Spleen (tissue), 11 donors: ENCODE measurements around the gene MYD88. TPM values are rescaled to one million over a fixed set of nuclear protein-coding genes. Genes with fewer than 3 reads are reported as not detected.
A peak's percentile ranks its signal among the peaks of the same experiment; 100 is the strongest.

Experiments
- DNase-seq: peaks from one replicate; pipeline ENCODE4 v3.0.0-alpha.2; 2020
- H3K27ac ChIP-seq, 8 donors: fragments of 200-600 bp; sonication (generic) in 7 of 8; 1 replicate in 4 of 8; 2 replicates in 4 of 8; pipeline versions ENCODE4 v1.5.0 to v1.8.0; 2016 to 2021; ENCODE audit warnings: inconsistent platforms in 4 of 8, mild to moderate bottlenecking in 4 of 8, moderate library complexity in 1 of 8
- H3K27me3 ChIP-seq, 7 donors: fragments of 200-600 bp; sonication (generic) in 6 of 7; replicated peaks in 1 of 7; 1 replicate in 4 of 7; 2 replicates in 3 of 7; pipeline versions ENCODE4 v1.5.0 to v1.8.0; 2016 to 2021; ENCODE audit warnings: inconsistent platforms in 3 of 7, mild to moderate bottlenecking in 1 of 7
- H3K36me3 ChIP-seq, 6 donors: fragments of 200-600 bp; sonication (generic) in 5 of 6; 1 replicate in 4 of 6; 2 replicates in 2 of 6; pipeline versions ENCODE4 v1.5.0 to v1.8.0; 2016 to 2021; ENCODE audit warnings: inconsistent platforms in 2 of 6
- H3K4me1 ChIP-seq, 6 donors: fragments of 200-600 bp; sonication (generic) in 5 of 6; 1 replicate in 3 of 6; 2 replicates in 3 of 6; pipeline versions ENCODE4 v1.5.0 to v1.8.0; 2016 to 2021; ENCODE audit warnings: inconsistent platforms in 3 of 6
- H3K4me3 ChIP-seq, 8 donors: fragments of 200-600 bp; sonication (generic) in 7 of 8; 1 replicate in 4 of 8; 2 replicates in 4 of 8; pipeline versions ENCODE4 v1.5.0 to v1.8.0; 2016 to 2021; ENCODE audit warnings: inconsistent platforms in 4 of 8, mild to moderate bottlenecking in 4 of 8, moderate library complexity in 2 of 8
- H3K9me3 ChIP-seq, 8 donors: fragments of 200-600 bp; sonication (generic) in 7 of 8; 1 replicate in 4 of 8; 2 replicates in 4 of 8; pipeline versions ENCODE4 v1.5.0 to v1.8.0; 2016 to 2021; ENCODE audit warnings: inconsistent platforms in 4 of 8
- CTCF ChIP-seq, 11 experiments: fragments of 200-600 bp in 7 of 11; fragments of 450-650 bp in 4 of 11; sonication (generic) in 4 of 11; IDR thresholded peaks in 8 of 11; conservative IDR thresholded peaks in 3 of 11; 1 replicate in 7 of 11; 2 replicates in 4 of 11; pipeline versions ENCODE4 v1.4.0 to v1.8.0; 2016 to 2021; ENCODE audit warnings: antibody characterized with exemption in 11 of 11, inconsistent platforms in 4 of 11, mild to moderate bottlenecking in 1 of 11
- POLR2A ChIP-seq, 3 donors: fragments of 450-650 bp; IDR thresholded peaks; one replicate each; pipeline ENCODE4 v1.5.1; 2017; ENCODE audit warnings: antibody characterized with exemption in 3 of 3, mild to moderate bottlenecking in 1 of 3
- POLR2AphosphoS5 ChIP-seq, 3 donors: sonication (generic); formaldehyde crosslinking; IDR thresholded peaks; one replicate each; pipeline ENCODE4 v1.5.1; 2017; ENCODE audit warnings: antibody characterized with exemption in 3 of 3
- WGBS, 5 donors: extraction: QIAGEN DNeasy Blood & Tissue Kit in 3 of 5; methylation state at CpG; one replicate each; pipeline versions ENCODE4 v1.1.5 to v1.1.7; 2013 to 2018; 5-methylcytosine and 5-hydroxymethylcytosine counted together
- intact Hi-C: fragments of 100-400 bp; cut with DNase I; formaldehyde crosslinking; loops from one replicate; pipeline ENCODE4 v1.15.0; 2023; ENCODE audit warnings: low total_unique reads
- polyA plus RNA-seq, 3 donors: library from polyadenylated mRNA; stranded (reverse); fragments of 200-250 nt; gene quantifications; one replicate each; pipeline ENCODE4 v1.2.1, GENCODE V29; 2013
- total RNA-seq, 7 donors: library from RNA; depleted of rRNA in 3 of 7; stranded (reverse); fragments of >200 nt in 3 of 7; fragmentation: NEBNext Ultra II Directional in 4 of 7; extraction: Animal tissue kit (Norgen Biotek cat#: 25700) in 4 of 7; gene quantifications; one replicate each; pipeline versions ENCODE4 v1.1.0 to v1.2.1, GENCODE V29; 2016 to 2021
- donor health status: healthy with polysubstance abuse.
- donor health status: DM: no; HTN: no; CAD: no; lungs with moderate emphysema.
- donor health status: DM: no; HTN: no; CAD: no.
- donor health status: Bipolar disorder and iron deficiency.
- donor health status: healthy.
- donor health status: DM: no; HTN: no; CAD: no.
- donor health status: DM: yes; HTN: yes; CAD: no.

Gene MYD88
- total and polyA plus RNA-seq, 10 donors, result 38.8 to 146 (median 73.1) TPM

- WGBS, 5 donors, result 1 to 2% (median 1%) methylated on average over 17 of the region's 17 CpGs
- TF ChIP-seq POLR2AphosphoS5 (IDR thresholded peaks at IDR 0.05), result no peak
These were observed 26.1 kb downstream of the MYD88 start for GRCh38 chr3:38164643-38164951.

GRCh38 chr3:38164952-38165721, 26.7 kb downstream of the MYD88 start, which contains the start of gene OXSR1:
TSS of gene OXSR1 (plus strand) at chr3:38165537. CDS start at chr3:38165877, 340 bp downstream.
- H3K27ac ChIP-seq, result peak within 1 kb of the TSS; percentile 92 to 99 (median 96)
- H3K9me3 ChIP-seq, result no peaks in the 10 kb centered on the region
- peaks cover 12 to 54% (median 38%) of the 10 kb centered on the region in 6 donors for H3K4me1 ChIP-seq
- WGBS, 5 donors, result 0% methylated on average over 43 to 57 of the region's 57 CpGs
- TF ChIP-seq POLR2A (IDR thresholded peaks at IDR 0.05) (peak; percentile 68 to 89 (median 82)), POLR2AphosphoS5 (IDR thresholded peaks at IDR 0.05) (peak; percentile 95 to 97 (median 95)), CTCF (IDR thresholded peaks at IDR 0.05 in 8 of 11, conservative IDR thresholded peaks at IDR 0.05 in 3 of 11) (peak in 3 of 11 experiments; percentile 0 to 22 (median 17))
- no peaks in the 10 kb centered on the region for H3K36me3 ChIP-seq
- intact Hi-C loops, result no loop called here
- peak; percentile 99 for DNase-seq
- peak within 1 kb of the TSS; percentile 69 to 89 (median 78) for H3K4me3 ChIP-seq
- H3K27me3 ChIP-seq, result no peaks in the 10 kb centered on the region

More at GRCh38 chr3:38164643-38164951, 26.1 kb downstream of the MYD88 start:
- no peaks in the 10 kb centered on the region for H3K36me3 ChIP-seq
- no peak for DNase-seq
- no peaks in the 10 kb centered on the region for H3K9me3 ChIP-seq
- H3K27me3 ChIP-seq, result no peaks in the 10 kb centered on the region
- intact Hi-C loops, result no loop called here
- peak overlapping the region; percentile 35 to 89 (median 74) for H3K4me3 ChIP-seq
- H3K27ac ChIP-seq, result peak overlapping the region; percentile 92 to 99 (median 96)
- H3K4me1 ChIP-seq, result peaks cover 12 to 49% (median 35%) of the 10 kb centered on the region in 6 donors

GRCh38 chr3:38165722-38166387, 27.4 kb downstream of the MYD88 start:
- Histone ChIP-seq H3K27ac (peak overlapping the region; percentile 92 to 99 (median 96)), H3K4me3 (peak overlapping the region; percentile 69 to 89 (median 78)), H3K9me3 (no peaks in the 10 kb centered on the region), H3K4me1 (peaks cover 12 to 60% (median 41%) of the 10 kb centered on the region in 6 donors), H3K36me3 (no peaks in the 10 kb centered on the region), H3K27me3 (no peaks in the 10 kb centered on the region)
- intact Hi-C loops, result no loop called here
- TF ChIP-seq POLR2AphosphoS5 (IDR thresholded peaks at IDR 0.05) (no peak), CTCF (IDR thresholded peaks at IDR 0.05 in 8 of 11, conservative IDR thresholded peaks at IDR 0.05 in 3 of 11) (no peak), POLR2A (IDR thresholded peaks at IDR 0.05) (no peak)
- 1 to 2% (median 1%) methylated on average over 26 to 62 of the region's 62 CpGs for WGBS, 5 donors
- DNase-seq, result no peak

- Histone ChIP-seq H3K4me3 (no peak overlapping the region), H3K9me3 (no peaks in the 10 kb centered on the region), H3K4me1 (peaks cover 12 to 78% (median 49%) of the 10 kb centered on the region in 6 donors), H3K27me3 (no peaks in the 10 kb centered on the region), H3K27ac (no peak overlapping the region), H3K36me3 (no peaks in the 10 kb centered on the region)
- WGBS, 5 donors, result 81 to 90% (median 86%) methylated on average over 4 of the region's 4 CpGs
- DNase-seq, result no peak
- intact Hi-C loops, result no loop called here
- TF ChIP-seq POLR2A (IDR thresholded peaks at IDR 0.05) (no peak), POLR2AphosphoS5 (IDR thresholded peaks at IDR 0.05) (no peak), CTCF (IDR thresholded peaks at IDR 0.05 in 8 of 11, conservative IDR thresholded peaks at IDR 0.05 in 3 of 11) (no peak)
These were observed 29.1 kb downstream of the MYD88 start for GRCh38 chr3:38167591-38167990.
